HG02678 (cell line): ENCODE data around the gene SLC25A13.

ENCODE experiments used
- ATAC-seq: cut with Tn5 transposase; IDR thresholded peaks from one replicate; pipeline ENCODE4 v1.9.1; 2021; ENCODE audit warnings: mild to moderate bottlenecking, moderate library complexity; ENCODE audit not compliant: unreplicated experiment

The SLC25A13 gene

GRCh38 chr7:96212474-96212873 lies 109.4 kb downstream of the SLC25A13 start:
- no peak for ATAC-seq

GRCh38 chr7:96211954-96212353 lies 109.9 kb downstream of the SLC25A13 start:
- ATAC-seq: no peak

GRCh38 chr7:96205665-96206064 lies 116.2 kb downstream of the SLC25A13 start:
- no peak for ATAC-seq

- no peak for ATAC-seq
These were observed 117.3 kb downstream of the SLC25A13 start for GRCh38 chr7:96204601-96205000.

GRCh38 chr7:96203786-96204185 lies 118.1 kb downstream of the SLC25A13 start:
- ATAC-seq: no peak

GRCh38 chr7:96202102-96202501 lies 119.8 kb downstream of the SLC25A13 start:
- ATAC-seq: no peak

- ATAC-seq: no peak
These were observed 121.2 kb downstream of the SLC25A13 start for GRCh38 chr7:96200740-96201139.

- no peak for ATAC-seq
These were observed 122.5 kb downstream of the SLC25A13 start for GRCh38 chr7:96199421-96199820.

GRCh38 chr7:96198047-96198636 lies 123.8 kb downstream of the SLC25A13 start:
- no peak for ATAC-seq

- ATAC-seq: no peak
These were observed 125.2 kb downstream of the SLC25A13 start for GRCh38 chr7:96196676-96197075.

GRCh38 chr7:96189129-96189820 lies 132.6 kb downstream of the SLC25A13 start:
- ATAC-seq: no peak

- ATAC-seq: no peak
These were observed 133.3 kb downstream of the SLC25A13 start for GRCh38 chr7:96188591-96188991.

- ATAC-seq: no peak
These were observed 133.7 kb downstream of the SLC25A13 start for GRCh38 chr7:96188174-96188581.

GRCh38 chr7:96187735-96188134 lies 134.2 kb downstream of the SLC25A13 start:
- no peak for ATAC-seq

- no peak for ATAC-seq
These were observed 137.1 kb downstream of the SLC25A13 start for GRCh38 chr7:96184783-96185182.

GRCh38 chr7:96183163-96183670 lies 138.7 kb downstream of the SLC25A13 start:
- no peak for ATAC-seq

- peak; percentile 97 for ATAC-seq
These were observed 139.3 kb downstream of the SLC25A13 start for GRCh38 chr7:96182424-96183158.

GRCh38 chr7:96181174-96181573 lies 140.7 kb downstream of the SLC25A13 start:
- ATAC-seq: no peak

GRCh38 chr7:96179837-96180236 lies 142.1 kb downstream of the SLC25A13 start:
- no peak for ATAC-seq

- ATAC-seq: no peak
These were observed 142.6 kb downstream of the SLC25A13 start for GRCh38 chr7:96179341-96179740.

- ATAC-seq: no peak
These were observed 143.3 kb downstream of the SLC25A13 start for GRCh38 chr7:96178581-96178980.

GRCh38 chr7:96177353-96177752 lies 144.5 kb downstream of the SLC25A13 start:
- no peak for ATAC-seq
